ENCODE results near the gene HHIPL1. TPM values are rescaled to one million over a fixed set of nuclear protein-coding genes. Genes with fewer than 3 reads are reported as not detected.

HHIPL1 gene
- total and polyA plus RNA-seq, 2 of the 8 experiments (the other 6 are each of a cell fraction or from before 2014, with no cell fraction given): 1.5 to 2.6 TPM

DNA sequence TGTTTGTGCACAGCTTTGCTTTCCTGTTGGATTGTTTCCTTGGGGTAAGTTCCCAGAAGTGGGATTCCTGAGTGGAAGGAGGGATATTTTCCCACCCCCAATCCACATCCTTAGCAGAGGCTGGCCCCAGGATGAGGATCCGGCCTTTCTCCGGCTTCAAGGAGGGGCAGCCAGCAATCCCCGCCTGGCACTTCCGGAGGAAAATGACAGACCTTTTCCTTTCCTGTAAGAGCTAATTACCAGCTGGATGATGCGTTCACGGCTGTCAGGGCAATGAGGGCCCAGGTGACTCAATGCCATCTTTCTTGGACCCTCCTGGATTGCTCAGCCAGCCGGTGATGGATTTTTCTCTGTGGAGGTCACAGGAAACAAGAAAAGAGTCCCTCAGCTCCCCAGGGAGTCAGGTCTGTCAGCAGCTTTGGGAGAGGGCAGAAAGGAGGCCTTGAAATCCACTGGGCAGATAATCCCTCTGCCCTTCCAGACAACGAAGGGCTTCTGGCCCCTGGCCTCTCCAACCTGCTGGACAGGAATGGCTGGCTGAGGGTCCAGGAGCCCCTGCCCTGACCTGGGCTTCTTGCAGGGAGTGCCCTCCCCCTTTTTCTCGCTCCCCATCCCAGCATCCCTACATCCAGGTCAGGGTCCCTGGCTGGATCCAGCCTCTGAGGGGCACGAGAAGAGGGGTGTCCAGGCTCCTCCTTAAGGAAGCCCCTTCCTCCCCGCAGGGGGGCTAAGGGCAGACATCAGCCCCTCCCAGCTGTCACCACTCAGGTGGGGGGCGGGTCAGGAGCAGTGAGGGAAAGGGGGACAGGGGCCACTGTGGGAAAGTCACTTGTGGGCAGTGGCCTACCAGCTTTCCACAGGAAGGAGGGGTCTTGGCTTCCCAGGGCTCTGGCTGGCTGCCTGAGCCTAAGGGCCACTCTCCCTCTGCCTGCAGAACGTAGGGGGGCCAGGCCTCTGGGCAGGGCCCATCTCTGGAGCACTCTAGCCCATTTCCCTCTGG lies 24.8 kb upstream of the HHIPL1 start:
- Histone ChIP-seq H3K9me3 (ENCODE audit: insufficient read depth in 2 of 2, low read depth in 1 of 2, low read length in 1 of 2) (no peaks in the 10 kb centered on the region), H3K4me3 (ENCODE audit: extremely low read depth in 1 of 4, insufficient read depth in 2 of 4, low read depth in 3 of 4, low read length in 4 of 4) (no peak overlapping the region), H3K18ac (ENCODE audit: extremely low read depth, low read length) (no peak overlapping the region; the same call in 1 of the 2 replicates), H3K56ac (replicated peaks; ENCODE audit: insufficient read length, low read depth, low read length) (no peak overlapping the region), H2AK5ac (ENCODE audit: low read depth, low read length) (no peak overlapping the region), H4K5ac (ENCODE audit: insufficient read length, low read depth, low read length) (no peak overlapping the region), H3K9ac (replicated peaks in 1 of 4; ENCODE audit: extremely low read depth in 1 of 4, low read depth in 3 of 4, low read length in 3 of 4) (no peak overlapping the region), H3K23ac (ENCODE audit: insufficient read length) (no peak overlapping the region), H3K27ac (ENCODE audit: low read depth, low read length) (no peak overlapping the region), H3K4me2 (ENCODE audit: insufficient read depth in 1 of 2, low read depth in 2 of 2, low read length in 2 of 2) (no peak overlapping the region), H2AFZ (ENCODE audit: low read length) (no peak overlapping the region), H2BK120ac (replicated peaks; ENCODE audit: low read depth, low read length) (no peak overlapping the region), H2BK20ac (ENCODE audit: low read length) (no peak overlapping the region), H3K79me2 (ENCODE audit: control insufficient read depth in 1 of 2, insufficient read depth in 2 of 2, low read length in 2 of 2) (no peaks in the 10 kb centered on the region), H4K91ac (replicated peaks; ENCODE audit: insufficient read length, low read length) (no peak overlapping the region), H3K36me3 (ENCODE audit: control insufficient read depth in 2 of 4, insufficient read depth in 4 of 4, low read length in 3 of 4) (no peaks in the 10 kb centered on the region), H2BK12ac (ENCODE audit: low read depth, low read length) (no peak overlapping the region), H4K20me1 (replicated peaks in 1 of 2; ENCODE audit: control insufficient read depth in 1 of 2, insufficient read depth in 2 of 2, low read length in 2 of 2) (no peaks in the 10 kb centered on the region), H3K79me1 (ENCODE audit: low read depth, low read length) (no peaks in the 10 kb centered on the region), H4K8ac (ENCODE audit: extremely low read depth, insufficient read depth, low read length) (no peak overlapping the region), H3K4ac (replicated peaks; ENCODE audit: insufficient read length, low read depth, low read length) (no peak overlapping the region), H3K27me3 (replicated peaks in 1 of 4; ENCODE audit: control insufficient read depth in 3 of 4, extremely low read depth in 1 of 4, insufficient read depth in 3 of 4, low read length in 3 of 4) (no peaks in the 10 kb centered on the region; a peak in 1 of 7 replicates), H2BK5ac (ENCODE audit: low read depth, low read length) (no peak overlapping the region), H3K4me1 (replicated peaks in 1 of 4; ENCODE audit: control insufficient read depth in 3 of 4, insufficient read depth in 4 of 4, low read length in 3 of 4) (peaks cover 0 to 5% (median 1%) of the 10 kb centered on the region in 4 experiments; a peak in 3 of 7 replicates), H2BK15ac (ENCODE audit: low read length) (no peak overlapping the region), H3K14ac (ENCODE audit: insufficient read length) (no peak overlapping the region), H3K23me2 (ENCODE audit: low read depth, low read length) (no peaks in the 10 kb centered on the region)
- CTCF ChIA-PET (ENCODE audit: partially characterized antibody): interaction anchor here (1.2 to 5.2 kb wide), 7 partner anchors 8 to 103 kb away, joined by 3 to 37 read pairs (median 8); no protein-coding TSS in a partner anchor
- WGBS, 2 experiments (ENCODE audit: extremely low coverage in 1 of 2, insufficient coverage in 1 of 2, insufficient read length in 1 of 2, insufficient replicate concordance in 2 of 2, low coverage in 1 of 2, low lambda C conversion rate in 2 of 2, missing lambda C conversion rate in 1 of 2): 82% methylated on average over 13 of the region's 13 CpGs; no CpG with 5 or more reads in 1 of the 2 experiments
- POLR2A ChIA-PET (ENCODE audit: partially characterized antibody): no interaction called here
- FAIRE-seq: no peak
- TF ChIP-seq, protein P1, sequence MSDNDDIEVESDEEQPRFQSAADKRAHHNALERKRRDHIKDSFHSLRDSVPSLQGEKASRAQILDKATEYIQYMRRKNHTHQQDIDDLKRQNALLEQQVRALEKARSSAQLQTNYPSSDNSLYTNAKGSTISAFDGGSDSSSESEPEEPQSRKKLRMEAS (IDR thresholded peaks at IDR 0.05): no peak
- TF ChIP-seq ASH2L (IDR thresholded peaks at IDR 0.05; ENCODE audit: low read length) (no peak), CHD2 (IDR thresholded peaks at IDR 0.05; ENCODE audit: low read length) (no peak), SRF (IDR thresholded peaks at IDR 0.05; ENCODE audit: low read depth, low read length) (no peak), FOSL1 (IDR thresholded peaks at IDR 0.05; ENCODE audit: insufficient read depth, low read depth, low read length) (no peak)
- no peak for DNase-seq (ENCODE audit: low read depth in 1 of 2, low spot score in 2 of 2)

Measured in H1 (cell line).